ENCODE results near the gene ENPP6.

- TF ChIP-seq CTCF (conservative IDR thresholded peaks at IDR 0.05; ENCODE audit: low read depth in 2 of 2) (no peak), EZH2phosphoT487 (IDR thresholded peaks at IDR 0.05; ENCODE audit: unreplicated experiment) (no peak), ETS1 (IDR thresholded peaks at IDR 0.05) (no peak)
Observed at GRCh38 chr4:184062769-184063168, 154.9 kb downstream of the ENPP6 start.
